SKM-1 (cell line): ENCODE results near the gene TMED8.
"Not testable (repeated sequence)": the region's sequence is repeated elsewhere in the genome, so short reads cannot be mapped to it uniquely, and the experiment has no call there.

Experiments used
- DNase-seq: peaks from one replicate; lab custom pipeline; 2025; ENCODE audit not compliant: unreplicated experiment; lab: John Stamatoyannopoulos, UW

TMED8 gene

DNA sequence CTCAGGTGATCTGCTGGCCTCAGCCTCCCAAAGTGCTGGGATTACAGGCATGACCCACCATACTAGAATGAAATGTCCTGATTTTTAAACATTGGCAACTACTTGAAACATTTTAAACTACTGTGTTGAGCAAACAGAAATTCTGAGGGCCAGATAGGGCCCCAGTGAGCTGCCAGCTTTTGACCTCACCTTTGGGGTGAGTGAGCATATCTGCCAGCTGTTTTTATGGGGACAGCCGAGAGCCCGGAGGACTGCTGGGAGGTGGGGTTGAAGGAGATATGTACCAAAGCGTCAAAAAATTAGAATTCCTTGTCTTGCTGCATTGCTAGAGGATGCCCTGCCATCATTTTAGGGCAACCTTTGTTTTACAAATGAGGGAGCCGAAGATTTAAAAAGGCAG lies 53.3 kb downstream of the TMED8 start:
- no peak for DNase-seq

DNA sequence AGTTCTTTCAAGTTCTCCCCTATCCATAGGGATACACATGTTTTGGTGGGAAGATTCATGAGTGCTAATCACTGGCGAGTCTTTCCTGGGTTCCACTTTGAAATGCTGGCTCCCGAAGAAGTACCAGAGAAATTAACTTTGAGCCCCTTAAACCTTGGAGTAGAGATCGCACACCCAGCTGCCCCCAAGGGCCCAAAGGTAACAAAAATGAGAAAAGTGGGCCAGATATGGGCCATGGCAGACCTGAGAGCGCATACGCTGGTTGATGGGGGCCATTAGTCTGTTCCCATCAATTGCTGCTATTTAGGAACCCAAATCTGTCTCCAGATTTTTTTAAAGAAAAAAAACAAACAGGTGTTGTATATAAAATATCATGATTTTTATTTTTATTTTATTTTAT lies 53.9 kb downstream of the TMED8 start:
- no peak for DNase-seq

DNA sequence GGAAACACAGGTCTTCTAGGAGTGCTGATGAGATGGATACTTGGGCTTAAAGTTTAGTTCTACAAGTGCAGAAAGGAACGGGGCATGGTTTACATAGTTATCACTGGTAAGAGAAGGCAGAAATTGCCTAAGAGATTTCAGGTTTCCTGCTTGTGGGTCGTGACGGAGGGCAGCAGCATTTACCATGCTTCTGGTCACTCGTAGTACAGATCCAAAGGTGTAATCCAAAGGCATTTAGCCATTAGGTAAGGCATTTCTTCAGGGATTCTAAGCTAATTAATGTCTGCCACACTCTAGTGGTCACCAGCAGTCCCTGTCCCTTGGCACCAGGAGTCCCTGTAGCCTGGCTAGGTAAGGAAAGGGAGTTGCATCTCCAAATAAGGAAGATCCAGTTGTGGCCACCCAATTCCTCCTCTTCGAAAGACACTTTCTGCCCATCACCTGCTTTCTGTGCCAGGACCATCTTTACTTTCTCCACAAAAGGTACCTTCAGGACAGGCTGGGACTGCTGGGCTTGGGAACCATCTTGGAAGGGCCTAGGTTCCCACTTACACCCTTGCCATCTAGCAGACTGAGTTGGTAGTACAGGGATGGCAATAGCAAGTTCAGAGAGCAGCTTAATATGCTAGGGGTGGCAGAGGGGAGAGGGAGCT lies 54.5 kb downstream of the TMED8 start:
- no peak for DNase-seq

DNA sequence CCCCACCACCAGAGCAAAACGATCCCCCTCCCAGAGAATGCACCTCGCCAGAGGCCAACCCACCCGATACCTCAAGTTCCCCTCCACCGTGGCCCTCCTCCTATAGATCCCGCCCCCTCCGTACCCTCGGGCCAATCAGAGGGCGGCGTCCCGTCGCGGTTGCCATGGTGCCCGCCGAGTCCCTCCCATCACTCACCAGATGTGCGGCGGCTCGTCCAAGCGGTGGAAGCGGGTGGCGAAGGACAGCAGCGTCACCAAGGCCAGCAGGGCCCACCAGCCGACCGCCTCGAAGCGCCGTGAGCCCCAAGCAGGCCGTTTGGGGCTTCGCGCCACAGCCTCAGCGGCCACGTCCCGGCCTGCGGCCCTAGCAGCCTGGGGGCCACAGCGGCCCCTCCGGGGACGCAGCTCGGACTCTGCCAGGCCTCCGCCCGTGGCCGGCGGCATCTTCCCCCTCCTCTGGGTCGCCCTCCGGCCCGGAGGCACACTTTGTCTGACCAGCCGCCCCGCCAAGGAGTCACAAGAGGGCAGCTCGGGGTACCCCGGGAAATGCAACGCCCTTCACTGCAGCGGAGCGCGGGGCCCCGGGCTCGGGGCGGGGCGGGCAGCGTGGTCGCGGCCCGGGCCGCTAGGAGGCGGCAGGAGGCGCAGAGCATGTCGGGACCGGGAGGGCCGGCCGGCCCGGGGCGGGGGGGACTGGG lies 56.5 kb downstream of the TMED8 start, which contains the start of gene POMT2:
Gene POMT2, minus strand, starts transcription at position 646 of the 698 bp plus-strand sequence. Its CDS starts 202 bp downstream, at position 444.
- no peak for DNase-seq

DNA sequence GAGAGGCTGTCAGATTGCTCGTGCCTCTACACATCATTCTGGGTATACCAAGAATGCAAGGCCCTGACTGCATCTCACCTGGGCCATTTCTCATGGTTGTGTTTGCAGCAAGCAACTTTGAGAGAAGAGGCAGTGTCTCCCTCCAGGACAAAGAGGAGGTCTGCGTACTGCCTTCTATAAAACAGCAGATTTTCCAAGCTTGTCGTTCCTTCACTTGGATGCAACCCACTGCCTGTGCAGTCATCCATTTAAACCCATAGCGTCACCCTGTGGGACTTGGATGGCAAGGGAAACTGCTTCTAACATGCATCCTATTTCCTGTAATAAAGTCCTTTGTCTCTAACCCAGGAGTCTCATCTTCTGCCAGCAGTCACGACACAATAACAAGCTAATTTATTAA lies 57.5 kb downstream of the TMED8 start:
- no peak for DNase-seq

DNA sequence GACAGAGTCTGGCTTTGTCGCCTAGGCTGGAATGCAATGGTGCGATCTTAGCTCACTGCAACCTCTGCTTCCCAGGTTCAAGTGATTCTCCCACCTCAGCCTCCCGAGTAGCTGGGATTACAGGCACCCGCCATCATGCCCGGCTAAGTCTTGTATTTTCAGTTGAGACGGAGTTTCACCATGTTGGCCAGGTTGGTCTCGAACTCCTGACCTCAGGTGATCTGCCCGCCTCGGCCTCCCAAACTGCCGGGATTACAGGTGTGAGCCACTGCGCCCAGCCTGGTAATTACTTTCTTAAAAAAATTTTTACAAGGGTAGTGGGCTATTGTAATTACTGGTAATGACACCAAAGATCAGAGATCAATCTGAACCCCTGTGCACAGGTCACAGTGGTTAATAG lies 58.1 kb downstream of the TMED8 start:
- not testable (repeated sequence) for DNase-seq

DNA sequence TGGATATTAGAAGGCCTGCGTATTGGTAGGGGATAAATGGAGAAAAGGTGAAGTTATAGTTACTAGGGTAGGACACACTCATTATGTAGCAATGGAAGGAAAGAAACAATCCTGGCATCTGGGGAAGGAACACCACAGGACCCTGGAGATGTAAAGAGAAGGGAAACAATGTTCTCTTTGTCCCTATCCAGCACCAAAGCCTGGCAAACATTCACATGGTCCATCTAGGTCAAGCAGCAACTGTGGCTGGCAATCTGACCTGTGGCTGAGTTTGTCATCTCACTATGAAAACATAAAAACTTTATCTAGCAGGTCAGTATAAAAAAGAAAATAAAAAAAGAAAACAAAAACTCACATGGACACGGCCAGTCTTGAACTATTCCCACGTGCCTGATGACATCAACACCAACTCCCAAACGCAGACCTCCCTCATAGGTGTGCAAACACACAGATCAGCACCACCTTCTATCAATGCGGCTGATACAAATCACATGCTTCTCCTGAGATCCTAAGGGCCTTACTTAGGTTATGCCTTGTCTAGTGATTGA lies 58.8 kb downstream of the TMED8 start:
- DNase-seq = no peak

DNA sequence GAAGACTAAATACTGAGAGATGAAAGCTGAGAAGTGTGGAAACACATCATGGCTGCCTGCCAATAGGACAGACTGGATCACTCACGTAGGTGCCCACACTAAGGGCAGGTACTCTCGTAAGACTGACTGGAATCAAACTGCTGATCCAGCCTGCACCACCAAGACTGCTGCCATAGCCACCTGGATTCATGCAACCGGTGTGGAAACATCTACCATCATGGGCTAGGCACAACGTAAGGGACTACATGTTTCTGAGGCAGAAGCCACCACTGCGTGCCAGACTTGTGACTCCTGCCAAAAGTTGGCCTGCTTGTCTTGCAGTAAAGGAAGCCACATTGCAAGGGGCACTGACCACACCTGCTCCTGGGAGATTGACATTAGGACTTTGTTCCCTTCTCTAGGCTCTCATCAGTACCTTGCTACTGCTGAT lies 60.0 kb downstream of the TMED8 start:
- DNase-seq = no peak

DNA sequence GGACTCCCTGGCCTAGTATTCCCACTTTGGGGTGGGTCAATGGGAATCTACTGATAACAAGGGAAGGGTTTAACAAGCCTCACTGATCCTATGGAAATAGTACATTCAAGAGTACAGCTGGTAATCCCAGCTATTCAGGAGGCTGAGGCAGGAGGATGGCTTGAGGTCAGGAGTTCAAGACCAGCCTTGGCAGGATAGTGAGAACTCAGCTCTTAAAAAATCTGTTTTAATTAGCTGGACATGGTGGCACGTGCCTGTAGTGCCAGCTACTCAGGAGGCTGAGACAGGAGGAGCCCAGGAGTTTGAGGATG lies 60.7 kb downstream of the TMED8 start:
- DNase-seq = no peak

DNA sequence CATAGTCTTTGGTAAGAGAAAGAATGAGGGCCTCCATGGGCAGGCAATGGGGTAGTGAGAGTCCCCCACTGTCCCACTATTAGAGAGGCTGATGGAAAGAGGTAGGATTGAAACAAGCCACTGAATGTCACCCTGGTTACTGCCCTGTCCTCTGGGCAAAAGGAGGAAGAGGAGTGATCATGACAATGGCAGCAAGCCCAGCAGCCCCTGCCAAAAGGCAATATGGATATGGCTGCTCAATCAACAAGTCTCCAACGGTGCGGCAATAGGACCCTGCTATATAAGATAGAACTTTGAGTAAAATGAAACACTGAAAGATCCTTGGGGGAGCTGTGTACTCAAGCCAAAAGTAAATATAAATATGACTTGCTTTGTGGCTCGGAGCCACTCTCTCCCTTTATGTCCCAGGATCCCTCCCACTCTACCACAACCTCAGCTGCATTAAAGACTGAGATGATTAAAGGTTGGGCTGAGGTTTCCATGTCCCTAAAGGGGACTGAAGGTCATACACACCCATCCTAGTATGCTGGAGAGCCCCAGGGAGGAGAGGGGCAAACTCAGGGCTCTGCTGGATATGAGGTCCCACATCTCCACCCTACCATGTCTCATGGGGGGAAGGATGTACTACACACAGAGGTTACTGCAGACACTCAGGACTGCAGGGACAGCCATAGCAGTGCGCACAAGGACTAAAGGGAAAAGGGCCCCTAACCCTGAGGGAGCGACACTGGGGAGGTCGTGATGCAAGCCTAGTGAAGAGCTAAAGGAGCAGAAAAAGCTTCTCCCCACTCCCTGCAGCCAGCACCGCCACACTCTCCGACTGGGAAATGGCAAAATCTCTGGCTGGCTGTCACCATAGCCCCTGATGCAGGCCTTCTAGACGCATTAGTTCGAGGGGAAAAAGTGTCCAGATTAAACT lies 62.1 kb downstream of the TMED8 start:
- no peak for DNase-seq

DNA sequence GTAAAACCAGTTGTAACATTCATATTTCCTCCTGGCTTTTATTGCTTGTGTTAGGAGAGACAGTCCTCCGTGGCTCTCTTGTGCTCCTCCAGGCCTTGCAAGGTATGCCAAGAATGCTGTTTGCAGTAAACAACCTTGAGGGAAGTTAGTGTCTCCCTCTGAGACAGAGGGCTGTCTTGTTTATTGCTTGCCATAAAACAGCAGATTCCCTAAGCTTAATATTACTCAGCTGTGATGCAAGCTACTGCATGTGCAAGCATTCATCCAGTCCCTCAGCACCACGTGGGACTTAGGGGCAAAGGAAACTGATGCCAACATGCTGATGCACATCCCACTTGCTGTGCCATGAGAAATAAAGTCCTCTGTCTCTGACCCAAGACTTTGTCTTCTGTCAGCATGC lies 62.9 kb downstream of the TMED8 start:
- DNase-seq = no peak

DNA sequence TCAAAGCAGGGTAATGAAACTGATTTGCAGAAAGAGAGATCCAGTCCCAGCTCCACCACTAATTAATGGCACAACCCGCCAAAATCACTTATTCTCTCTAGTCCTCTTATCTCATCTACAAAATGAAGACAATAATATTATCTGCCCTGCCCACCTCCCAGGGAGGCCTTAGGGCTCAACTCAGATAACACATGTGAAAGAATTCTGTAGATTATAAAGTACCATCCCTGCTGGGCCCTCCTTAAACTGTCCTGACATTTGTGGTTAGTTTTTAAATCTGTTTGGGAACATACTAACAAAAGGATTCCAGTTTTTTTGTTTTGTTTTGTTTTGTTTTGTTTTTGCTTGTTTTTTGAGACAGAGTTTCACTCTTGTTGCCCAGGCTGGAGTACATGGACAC lies 63.5 kb downstream of the TMED8 start:
- no peak for DNase-seq

DNA sequence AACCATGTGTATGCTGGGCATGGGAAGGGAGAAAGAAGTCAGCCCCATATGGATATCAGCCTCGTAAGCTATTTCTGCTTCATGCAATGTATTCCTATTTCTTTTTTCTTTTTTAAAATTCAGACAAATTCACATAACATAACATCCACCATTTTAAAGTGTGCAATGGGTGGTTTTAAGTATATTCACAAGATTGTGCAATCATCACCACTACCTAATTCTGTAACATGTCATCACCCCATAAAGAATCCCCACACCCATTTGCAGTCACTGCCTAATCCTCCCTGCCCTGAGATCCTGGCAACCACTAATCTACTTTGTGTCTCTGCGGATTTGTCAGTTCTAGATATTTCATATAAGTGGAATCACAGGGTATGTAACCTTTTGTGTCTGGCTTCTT lies 65.7 kb downstream of the TMED8 start:
- DNase-seq = no peak

DNA sequence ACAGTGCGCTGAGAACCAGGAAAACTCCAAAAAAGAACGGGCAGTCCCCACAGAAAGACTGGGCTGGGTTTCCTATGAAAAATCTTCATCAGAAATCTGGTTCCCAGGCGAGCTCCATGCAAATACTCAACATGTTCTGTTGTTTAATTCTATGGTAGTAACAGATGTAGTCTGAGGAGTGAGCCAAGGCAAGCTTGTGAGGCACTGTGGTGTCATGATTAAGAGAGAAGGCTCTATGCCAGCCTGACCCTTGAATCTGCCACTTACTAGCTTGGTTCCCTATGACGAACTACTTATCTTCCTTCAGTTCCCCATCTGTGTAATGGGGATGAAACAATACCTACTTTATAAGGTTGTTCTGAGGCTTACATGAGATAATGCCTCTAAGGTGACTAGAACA lies 66.9 kb downstream of the TMED8 start:
- no peak for DNase-seq

DNA sequence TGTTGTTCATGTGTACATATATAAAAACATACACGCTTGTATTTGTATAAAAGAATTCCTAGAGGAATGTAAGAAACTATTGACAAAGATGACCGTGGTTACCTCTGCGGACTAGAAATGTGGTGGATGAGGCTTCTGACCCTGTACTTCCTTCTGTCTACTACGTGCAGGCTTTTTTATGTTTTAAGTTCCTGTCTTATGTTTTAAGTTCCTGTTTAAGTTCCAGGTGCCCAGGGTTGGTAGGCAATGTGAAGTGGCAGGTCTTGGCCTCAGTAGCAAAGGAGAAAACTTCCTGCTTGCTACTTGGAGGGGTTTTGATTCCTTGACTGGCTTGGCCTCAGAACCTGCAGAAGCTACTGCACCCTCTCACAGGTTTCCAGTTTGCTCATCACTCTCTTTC lies 67.8 kb downstream of the TMED8 start:
- DNase-seq = peak; percentile 6

DNA sequence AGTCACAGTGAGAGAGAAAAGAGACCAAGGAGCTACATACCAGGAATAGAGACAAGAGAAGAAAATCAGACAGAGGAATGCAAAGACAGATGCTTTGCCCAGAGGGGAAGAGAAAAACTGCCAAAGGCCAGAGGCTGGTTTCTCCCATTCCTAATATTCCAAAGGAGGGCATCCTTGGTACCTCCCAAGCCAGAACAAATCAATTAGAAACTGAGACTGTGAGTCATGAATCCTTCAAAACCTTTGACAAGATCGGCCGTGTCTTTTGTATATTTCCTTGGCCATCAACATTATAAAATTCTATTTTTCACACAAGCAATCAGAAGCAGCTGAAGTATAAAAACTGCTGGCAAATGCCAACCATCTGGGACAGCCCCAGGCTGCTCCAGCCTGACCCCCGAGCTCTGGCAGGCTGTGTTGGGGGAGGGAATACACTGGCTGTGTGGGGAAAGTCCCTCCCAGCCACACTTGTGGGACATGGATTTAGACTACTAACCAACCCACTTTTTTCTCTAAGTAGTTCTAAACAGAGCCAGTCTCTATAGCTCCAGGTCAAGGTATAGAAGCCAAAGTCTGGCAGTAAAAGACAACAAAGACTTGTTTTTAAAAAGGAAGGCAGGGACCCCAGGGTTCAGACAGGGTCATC lies 69.9 kb downstream of the TMED8 start:
- no peak for DNase-seq

DNA sequence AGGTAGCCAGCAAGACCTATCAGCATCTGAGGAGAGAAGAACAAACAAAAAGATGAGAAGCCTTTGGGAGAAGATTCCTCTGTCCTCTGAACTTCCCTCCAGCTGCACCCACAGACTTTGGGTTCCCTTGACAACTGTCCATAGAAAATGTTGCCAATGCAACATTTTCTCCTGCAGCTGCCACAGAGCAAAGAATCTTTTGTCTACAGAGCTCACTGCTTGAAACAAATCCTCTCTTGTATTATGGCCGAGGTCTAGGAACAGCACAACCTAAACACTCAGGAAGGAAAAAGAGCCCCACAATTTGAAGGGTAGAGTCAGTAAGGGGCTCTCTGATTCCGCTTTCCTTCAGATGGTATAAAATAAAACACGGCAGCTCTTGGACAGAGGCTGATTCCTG lies 70.5 kb downstream of the TMED8 start:
- DNase-seq = no peak

DNA sequence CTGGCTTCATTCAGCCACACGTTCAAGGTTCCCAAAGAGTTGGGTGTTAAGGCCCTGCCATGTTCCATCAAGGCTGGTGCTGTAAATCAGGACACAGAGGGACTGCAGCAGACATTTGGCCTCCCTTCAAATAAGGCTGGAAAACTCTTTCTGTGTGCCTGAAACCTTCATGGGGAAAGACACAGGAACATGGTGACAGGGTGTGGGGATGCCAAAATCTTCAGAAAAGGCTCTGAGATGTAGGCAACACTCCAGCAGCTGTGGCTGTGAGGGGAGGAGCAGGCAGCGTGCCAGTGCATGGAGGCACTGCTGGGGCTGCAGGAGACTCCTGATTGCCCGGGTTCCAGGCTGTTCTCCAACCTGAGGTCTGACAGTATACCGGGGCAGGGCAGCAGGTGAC lies 71.2 kb downstream of the TMED8 start:
- DNase-seq = no peak

DNA sequence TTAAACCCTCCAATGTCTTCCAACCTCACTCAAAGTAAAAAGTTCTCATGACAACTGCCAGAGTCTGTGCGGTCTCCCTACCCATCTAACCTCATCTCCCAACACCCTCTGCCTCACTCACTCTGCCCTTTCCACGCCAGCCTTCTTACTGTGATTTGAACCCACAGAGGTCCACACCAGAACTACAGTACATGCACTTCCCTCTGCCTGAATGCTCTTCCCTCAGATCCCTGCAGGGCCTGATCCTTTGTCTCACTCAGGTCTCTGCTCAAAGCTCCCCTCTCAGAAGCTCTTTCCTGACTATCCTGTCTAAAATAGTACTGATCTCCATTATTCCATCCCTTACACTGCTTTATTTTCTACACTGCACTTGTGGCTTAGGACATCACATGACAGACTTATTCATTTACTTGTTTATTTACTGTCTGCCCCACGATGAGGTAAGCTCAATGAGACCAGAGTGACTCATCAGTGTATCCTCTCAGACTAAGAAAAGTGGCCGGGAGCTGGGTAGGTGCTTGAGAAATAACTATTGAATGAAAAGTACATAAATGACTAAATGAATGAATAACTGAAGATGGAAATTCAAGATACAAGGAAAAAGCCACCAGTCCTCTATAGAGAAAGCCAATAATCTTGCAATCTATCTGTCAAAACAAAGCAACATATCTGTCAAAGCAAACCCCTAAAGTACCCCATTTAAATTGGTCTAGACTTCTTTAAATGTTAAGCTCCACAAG lies 73.3 kb downstream of the TMED8 start:
- DNase-seq = no peak

DNA sequence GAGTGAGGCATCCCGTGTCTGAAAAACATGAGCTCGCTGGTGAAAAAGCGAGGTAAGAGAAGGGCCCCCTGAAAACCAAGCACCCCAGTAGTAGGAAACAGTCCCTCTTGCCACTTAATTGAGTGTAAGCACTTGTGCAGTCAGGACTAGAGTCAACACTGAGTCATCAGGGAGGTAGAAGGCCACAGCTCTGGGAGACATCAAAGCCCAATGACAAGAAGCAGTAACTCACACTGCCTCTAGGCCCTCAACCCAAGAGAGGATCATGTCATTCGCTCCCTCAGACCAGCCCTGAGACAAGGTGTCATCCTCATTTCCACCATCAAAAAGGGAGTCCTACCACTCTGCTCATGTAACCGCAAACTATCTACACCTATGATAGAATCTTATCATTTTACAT lies 74.0 kb downstream of the TMED8 start:
- no peak for DNase-seq

DNA sequence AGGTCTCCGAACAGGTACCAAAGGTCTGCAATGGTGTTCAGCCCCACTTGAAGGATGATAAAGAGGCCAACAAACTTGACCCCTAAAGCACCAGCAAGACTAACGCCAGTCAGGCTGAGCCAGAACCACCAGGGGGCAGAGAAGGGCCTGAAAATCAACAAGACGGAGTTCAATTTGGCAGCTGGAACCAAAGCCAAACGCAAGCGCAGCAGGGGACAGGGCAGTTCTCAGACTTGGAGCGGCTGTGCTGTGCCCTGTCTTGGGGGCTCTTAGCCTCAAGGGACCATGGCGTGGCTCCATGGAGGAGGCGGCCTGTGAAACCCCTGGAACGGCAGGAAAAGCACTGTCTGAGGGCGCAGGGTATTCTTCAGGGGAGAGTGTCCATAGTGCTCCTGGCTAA lies 75.8 kb downstream of the TMED8 start:
- no peak for DNase-seq
